Measurements from ENCODE around the gene GPR101.
"Not testable (repeated sequence)": the region's sequence is repeated elsewhere in the genome, so short reads cannot be mapped to it uniquely, and the experiment has no call there.

The GPR101 gene

GRCh38 chrX:137000236-137000635, 33.6 kb downstream of the GPR101 start:
- not testable (repeated sequence) for H3K36me3 ChIP-seq (ENCODE audit: insufficient read depth, low read length); H3K4me3 ChIP-seq (ENCODE audit: low read depth, low read length); H3K27ac ChIP-seq (ENCODE audit: low read depth, low read length); H3K4me1 ChIP-seq (ENCODE audit: control insufficient read depth, insufficient read depth, low read length, unreplicated experiment); H2AFZ ChIP-seq (ENCODE audit: low read length, unreplicated experiment); H3K27me3 ChIP-seq (ENCODE audit: insufficient read depth, low read length); H3K79me2 ChIP-seq (ENCODE audit: control insufficient read depth, insufficient read depth, low read length, unreplicated experiment)

GRCh38 chrX:136999024-136999423, 34.8 kb downstream of the GPR101 start:
- H3K36me3 ChIP-seq (ENCODE audit: insufficient read depth, low read length): no peaks in the 10 kb centered on the region
- no peaks in the 10 kb centered on the region for H3K27me3 ChIP-seq (ENCODE audit: insufficient read depth, low read length)
- no peak overlapping the region for H3K4me3 ChIP-seq (ENCODE audit: low read depth, low read length)
- H3K4me1 ChIP-seq (ENCODE audit: control insufficient read depth, insufficient read depth, low read length, unreplicated experiment): no peaks in the 10 kb centered on the region
- H2AFZ ChIP-seq (ENCODE audit: low read length, unreplicated experiment): no peak overlapping the region
- H3K79me2 ChIP-seq (ENCODE audit: control insufficient read depth, insufficient read depth, low read length, unreplicated experiment): no peaks in the 10 kb centered on the region
- H3K27ac ChIP-seq (ENCODE audit: low read depth, low read length): no peak overlapping the region
